ENCODE results near the gene ST7.

ST7 gene

GRCh38 chr7:117064688-117065087 is 111.4 kb downstream of the ST7 start:
- ATAC-seq = no peak
- TF ChIP-seq, protein P1, sequence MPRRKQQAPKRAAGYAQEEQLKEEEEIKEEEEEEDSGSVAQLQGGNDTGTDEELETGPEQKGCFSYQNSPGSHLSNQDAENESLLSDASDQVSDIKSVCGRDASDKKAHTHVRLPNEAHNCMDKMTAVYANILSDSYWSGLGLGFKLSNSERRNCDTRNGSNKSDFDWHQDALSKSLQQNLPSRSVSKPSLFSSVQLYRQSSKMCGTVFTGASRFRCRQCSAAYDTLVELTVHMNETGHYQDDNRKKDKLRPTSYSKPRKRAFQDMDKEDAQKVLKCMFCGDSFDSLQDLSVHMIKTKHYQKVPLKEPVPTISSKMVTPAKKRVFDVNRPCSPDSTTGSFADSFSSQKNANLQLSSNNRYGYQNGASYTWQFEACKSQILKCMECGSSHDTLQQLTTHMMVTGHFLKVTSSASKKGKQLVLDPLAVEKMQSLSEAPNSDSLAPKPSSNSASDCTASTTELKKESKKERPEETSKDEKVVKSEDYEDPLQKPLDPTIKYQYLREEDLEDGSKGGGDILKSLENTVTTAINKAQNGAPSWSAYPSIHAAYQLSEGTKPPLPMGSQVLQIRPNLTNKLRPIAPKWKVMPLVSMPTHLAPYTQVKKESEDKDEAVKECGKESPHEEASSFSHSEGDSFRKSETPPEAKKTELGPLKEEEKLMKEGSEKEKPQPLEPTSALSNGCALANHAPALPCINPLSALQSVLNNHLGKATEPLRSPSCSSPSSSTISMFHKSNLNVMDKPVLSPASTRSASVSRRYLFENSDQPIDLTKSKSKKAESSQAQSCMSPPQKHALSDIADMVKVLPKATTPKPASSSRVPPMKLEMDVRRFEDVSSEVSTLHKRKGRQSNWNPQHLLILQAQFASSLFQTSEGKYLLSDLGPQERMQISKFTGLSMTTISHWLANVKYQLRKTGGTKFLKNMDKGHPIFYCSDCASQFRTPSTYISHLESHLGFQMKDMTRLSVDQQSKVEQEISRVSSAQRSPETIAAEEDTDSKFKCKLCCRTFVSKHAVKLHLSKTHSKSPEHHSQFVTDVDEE (CRISPR knock-in tag; IDR thresholded peaks at IDR 0.05) = no peak
- no peak for TF ChIP-seq RARB (CRISPR knock-in tag; IDR thresholded peaks at IDR 0.05)
- TF ChIP-seq CSRNP3 (CRISPR knock-in tag; IDR thresholded peaks at IDR 0.05) = no peak
- TF ChIP-seq ZNF565 (CRISPR knock-in tag; conservative IDR thresholded peaks at IDR 0.05; ENCODE audit: low read depth) = no peak
- TF ChIP-seq PPARA (CRISPR knock-in tag; IDR thresholded peaks at IDR 0.05; ENCODE audit: borderline replicate concordance) = no peak
- no peak for TF ChIP-seq CSDC2 (CRISPR knock-in tag; IDR thresholded peaks at IDR 0.05)
- TF ChIP-seq ARNTL (CRISPR knock-in tag; IDR thresholded peaks at IDR 0.05; ENCODE audit: borderline replicate concordance, low read depth) = no peak

DNA sequence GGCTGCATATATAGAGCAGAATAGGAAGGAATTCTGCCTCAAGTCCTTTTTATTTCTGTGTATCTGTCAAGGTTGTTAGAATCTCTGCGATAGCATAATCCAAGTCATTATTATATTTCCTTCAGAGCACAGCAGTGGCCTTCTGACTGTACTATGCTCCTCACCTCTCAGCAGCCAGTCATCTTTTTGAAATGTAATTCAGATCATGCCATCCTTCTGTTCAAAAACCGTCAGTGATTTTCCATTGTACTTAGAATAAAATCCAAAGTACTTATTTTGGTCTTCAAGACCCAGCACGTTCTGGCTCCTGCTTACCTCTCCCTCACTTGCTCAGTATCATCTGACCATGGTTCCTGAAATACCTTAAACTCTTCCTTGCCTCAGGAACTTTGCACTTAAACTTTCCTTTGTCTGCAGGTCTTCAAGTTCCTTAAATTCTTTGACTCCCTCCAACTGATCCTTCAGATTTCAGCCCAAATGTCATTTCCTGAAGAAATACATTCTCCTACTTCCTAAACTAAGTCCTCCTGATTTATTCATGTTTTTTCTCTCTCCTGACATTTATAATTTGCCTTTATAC is 112.4 kb downstream of the ST7 start:
- no peak for ATAC-seq
- no peak for TF ChIP-seq POU6F1 (CRISPR knock-in tag; IDR thresholded peaks at IDR 0.05; ENCODE audit: borderline replicate concordance, low read depth)
- TF ChIP-seq GLIS3 (CRISPR knock-in tag; IDR thresholded peaks at IDR 0.05) = no peak
- no peak for TF ChIP-seq ZNF8 (CRISPR knock-in tag; IDR thresholded peaks at IDR 0.05)
- TF ChIP-seq CREB5 (CRISPR knock-in tag; IDR thresholded peaks at IDR 0.05; ENCODE audit: low read depth) = no peak
- TF ChIP-seq PPARA (CRISPR knock-in tag; IDR thresholded peaks at IDR 0.05; ENCODE audit: borderline replicate concordance) = no peak
- no peak for TF ChIP-seq ZNF70 (CRISPR knock-in tag; IDR thresholded peaks at IDR 0.05)
- no peak for TF ChIP-seq ZNF565 (CRISPR knock-in tag; conservative IDR thresholded peaks at IDR 0.05; ENCODE audit: low read depth)
- no peak for TF ChIP-seq RARB (CRISPR knock-in tag; IDR thresholded peaks at IDR 0.05)
- no peak for TF ChIP-seq BACH2 (CRISPR knock-in tag; IDR thresholded peaks at IDR 0.05; ENCODE audit: borderline replicate concordance)
- no peak for TF ChIP-seq CSDC2 (CRISPR knock-in tag; IDR thresholded peaks at IDR 0.05)
- TF ChIP-seq CSRNP3 (CRISPR knock-in tag; IDR thresholded peaks at IDR 0.05) = no peak
- TF ChIP-seq ARNTL (CRISPR knock-in tag; IDR thresholded peaks at IDR 0.05; ENCODE audit: borderline replicate concordance, low read depth) = no peak
- no peak for TF ChIP-seq SNAI2 (CRISPR knock-in tag; IDR thresholded peaks at IDR 0.05)
- TF ChIP-seq, protein P1 (CRISPR knock-in tag; IDR thresholded peaks at IDR 0.05) = no peak

DNA sequence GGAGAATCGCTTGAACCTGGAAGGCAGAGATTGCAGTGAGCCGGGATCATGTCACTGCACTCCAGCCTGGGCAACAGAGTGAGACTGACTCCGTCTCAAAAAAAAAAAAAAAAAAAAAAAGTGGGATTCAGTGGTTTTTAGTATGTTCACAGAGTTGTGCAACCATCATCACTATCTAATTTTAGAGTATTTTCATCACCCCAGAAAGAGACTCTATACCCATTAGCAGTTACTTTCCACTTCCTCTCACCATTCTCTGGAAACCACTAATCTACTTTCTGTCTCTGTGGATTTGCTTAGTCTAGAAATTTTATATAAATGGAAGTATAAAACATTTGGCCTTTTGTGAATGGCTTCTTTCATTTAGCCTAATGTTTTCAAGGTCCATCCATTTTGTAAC is 113.4 kb downstream of the ST7 start:
- ATAC-seq = no peak
- no peak for TF ChIP-seq ARNTL (CRISPR knock-in tag; IDR thresholded peaks at IDR 0.05; ENCODE audit: borderline replicate concordance, low read depth)
- TF ChIP-seq POU6F1 (CRISPR knock-in tag; IDR thresholded peaks at IDR 0.05; ENCODE audit: borderline replicate concordance, low read depth) = no peak
- TF ChIP-seq PPARA (CRISPR knock-in tag; IDR thresholded peaks at IDR 0.05; ENCODE audit: borderline replicate concordance) = no peak
- no peak for TF ChIP-seq ZNF565 (CRISPR knock-in tag; conservative IDR thresholded peaks at IDR 0.05; ENCODE audit: low read depth)
- no peak for TF ChIP-seq GLIS3 (CRISPR knock-in tag; IDR thresholded peaks at IDR 0.05)
- TF ChIP-seq ZC3H10 (CRISPR knock-in tag; IDR thresholded peaks at IDR 0.05) = no peak
- TF ChIP-seq SNAI2 (CRISPR knock-in tag; IDR thresholded peaks at IDR 0.05) = no peak
- TF ChIP-seq ZFP30 (CRISPR knock-in tag; IDR thresholded peaks at IDR 0.05) = no peak

All from SK-N-SH treated with all-trans-retinoic acid at 6 μM for 48 hours (cell line).